ENCODE results near the gene MTHFSD. TPM values are rescaled to one million over a fixed set of nuclear protein-coding genes. Genes with fewer than 3 reads are reported as not detected.

Gene MTHFSD
- total RNA-seq, 3 donors from 2014 or later, result 15.8 to 30.2 (median 27.7) TPM

DNA sequence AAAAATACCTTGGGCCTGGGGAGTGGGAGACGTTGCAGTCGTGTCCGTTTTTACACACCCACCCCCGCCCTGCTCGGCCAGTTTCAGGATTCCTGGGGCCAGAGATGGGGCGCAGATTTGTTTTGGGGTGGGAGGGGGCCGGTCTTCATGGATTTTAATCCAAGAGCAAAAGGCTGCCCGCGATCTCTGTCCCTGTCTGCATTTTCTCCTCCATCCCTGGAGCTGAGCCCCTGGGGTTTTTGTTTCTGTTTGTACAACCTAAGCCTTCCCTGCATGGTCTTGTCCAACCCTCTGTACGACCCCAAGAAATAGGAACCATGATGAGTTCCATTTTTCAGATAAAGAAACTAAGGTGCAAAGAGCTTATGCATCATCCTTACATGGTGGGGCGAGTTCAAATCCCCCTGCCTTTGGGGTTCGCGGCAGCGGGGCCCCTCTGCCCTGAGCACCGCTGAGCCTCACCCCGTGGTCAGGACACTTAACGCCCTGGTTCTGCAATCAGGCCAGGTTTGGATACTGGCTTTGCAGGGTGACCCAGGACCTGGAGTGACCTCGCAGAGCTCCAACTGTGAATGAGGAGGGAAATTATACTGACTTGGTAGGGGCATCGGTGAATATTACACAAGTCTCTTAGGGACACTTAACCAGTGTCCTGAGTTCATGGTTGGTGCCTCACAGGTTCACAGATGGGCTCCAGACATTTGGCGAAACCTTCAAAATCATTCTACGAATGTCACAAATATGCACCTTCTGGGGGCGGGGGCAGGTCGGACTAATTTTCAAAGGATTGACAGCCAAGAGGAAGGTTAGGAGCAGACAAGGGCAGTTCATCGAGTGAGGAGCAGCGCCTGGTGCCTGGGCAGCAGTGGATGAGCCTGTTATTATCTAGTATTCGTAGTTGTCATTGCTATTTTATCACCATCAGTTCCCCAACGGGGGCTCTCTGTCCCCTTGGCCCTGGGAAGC, 48.9 kb downstream of the MTHFSD start:
- Histone ChIP-seq H3K4me1 (peaks cover 14 to 21% of the 10 kb centered on the region in 2 donors), H3K27ac (no peak overlapping the region), H3K9me3 (no peaks in the 10 kb centered on the region), H3K36me3 (no peaks in the 10 kb centered on the region), H3K4me3 (peak overlapping the region in 1 of 3 donors; percentile 58), H3K27me3 (peaks cover 22 to 99% of the 10 kb centered on the region in 2 donors)
- intact Hi-C loops (cut with DNase I; ENCODE audit: low total_unique reads), result no loop called here
- no peak for DNase-seq (ENCODE audit: low spot score in 2 of 2)
- TF ChIP-seq POLR2AphosphoS5 (IDR thresholded peaks at IDR 0.05) (no peak), POLR2A (IDR thresholded peaks at IDR 0.05) (no peak)
- TF ChIP-seq, protein P1, sequence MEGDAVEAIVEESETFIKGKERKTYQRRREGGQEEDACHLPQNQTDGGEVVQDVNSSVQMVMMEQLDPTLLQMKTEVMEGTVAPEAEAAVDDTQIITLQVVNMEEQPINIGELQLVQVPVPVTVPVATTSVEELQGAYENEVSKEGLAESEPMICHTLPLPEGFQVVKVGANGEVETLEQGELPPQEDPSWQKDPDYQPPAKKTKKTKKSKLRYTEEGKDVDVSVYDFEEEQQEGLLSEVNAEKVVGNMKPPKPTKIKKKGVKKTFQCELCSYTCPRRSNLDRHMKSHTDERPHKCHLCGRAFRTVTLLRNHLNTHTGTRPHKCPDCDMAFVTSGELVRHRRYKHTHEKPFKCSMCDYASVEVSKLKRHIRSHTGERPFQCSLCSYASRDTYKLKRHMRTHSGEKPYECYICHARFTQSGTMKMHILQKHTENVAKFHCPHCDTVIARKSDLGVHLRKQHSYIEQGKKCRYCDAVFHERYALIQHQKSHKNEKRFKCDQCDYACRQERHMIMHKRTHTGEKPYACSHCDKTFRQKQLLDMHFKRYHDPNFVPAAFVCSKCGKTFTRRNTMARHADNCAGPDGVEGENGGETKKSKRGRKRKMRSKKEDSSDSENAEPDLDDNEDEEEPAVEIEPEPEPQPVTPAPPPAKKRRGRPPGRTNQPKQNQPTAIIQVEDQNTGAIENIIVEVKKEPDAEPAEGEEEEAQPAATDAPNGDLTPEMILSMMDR (IDR thresholded peaks at IDR 0.05), result no peak

DNA sequence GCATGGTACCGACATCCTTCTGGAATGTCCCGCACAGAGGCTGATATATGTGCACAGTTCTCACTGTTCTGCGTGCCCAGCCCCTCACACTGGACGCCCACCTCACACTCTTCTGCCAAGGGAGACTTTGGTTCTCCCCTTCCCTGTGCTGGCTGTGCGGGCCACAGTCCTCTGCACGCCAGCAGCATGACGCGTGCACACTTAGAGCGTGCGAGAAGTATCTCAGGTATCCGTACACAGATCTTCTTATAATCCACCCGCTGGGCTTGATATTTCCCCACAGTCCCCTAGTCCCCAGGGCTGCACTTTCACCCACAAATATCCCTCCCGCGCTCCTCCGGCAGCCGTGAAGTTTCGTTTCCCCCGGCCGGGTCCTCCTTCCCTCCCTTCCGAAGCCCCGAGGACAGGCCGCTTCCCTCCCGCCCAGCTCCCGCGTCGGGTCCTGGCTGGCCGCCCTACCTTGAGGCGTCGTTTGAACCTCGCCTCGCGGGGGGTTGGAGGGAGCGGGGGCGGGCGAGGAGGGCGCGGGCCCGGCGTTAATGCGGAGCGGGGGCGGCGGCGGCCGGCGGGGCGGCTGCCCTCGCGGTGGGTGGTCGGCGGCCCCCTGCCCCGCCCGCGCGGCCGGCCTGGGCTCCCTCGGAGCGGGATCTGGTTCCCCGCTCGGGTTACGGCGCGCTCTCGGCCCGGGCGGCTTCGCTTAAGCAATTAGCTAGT, 49.7 kb downstream of the MTHFSD start:
- no peak for DNase-seq (ENCODE audit: low spot score in 2 of 2)
- intact Hi-C loops (cut with DNase I; ENCODE audit: low total_unique reads), result no loop called here
- Histone ChIP-seq H3K4me3 (peak overlapping the region in 1 of 3 donors; percentile 58), H3K9me3 (no peaks in the 10 kb centered on the region), H3K27ac (no peak overlapping the region), H3K36me3 (no peaks in the 10 kb centered on the region), H3K4me1 (peaks cover 14 to 21% of the 10 kb centered on the region in 2 donors), H3K27me3 (peaks cover 20 to 99% of the 10 kb centered on the region in 2 donors)
- no peak for TF ChIP-seq POLR2AphosphoS5 (IDR thresholded peaks at IDR 0.05)
- TF ChIP-seq POLR2A (IDR thresholded peaks at IDR 0.05), result no peak
- TF ChIP-seq, protein P1 (IDR thresholded peaks at IDR 0.05), result no peak

DNA sequence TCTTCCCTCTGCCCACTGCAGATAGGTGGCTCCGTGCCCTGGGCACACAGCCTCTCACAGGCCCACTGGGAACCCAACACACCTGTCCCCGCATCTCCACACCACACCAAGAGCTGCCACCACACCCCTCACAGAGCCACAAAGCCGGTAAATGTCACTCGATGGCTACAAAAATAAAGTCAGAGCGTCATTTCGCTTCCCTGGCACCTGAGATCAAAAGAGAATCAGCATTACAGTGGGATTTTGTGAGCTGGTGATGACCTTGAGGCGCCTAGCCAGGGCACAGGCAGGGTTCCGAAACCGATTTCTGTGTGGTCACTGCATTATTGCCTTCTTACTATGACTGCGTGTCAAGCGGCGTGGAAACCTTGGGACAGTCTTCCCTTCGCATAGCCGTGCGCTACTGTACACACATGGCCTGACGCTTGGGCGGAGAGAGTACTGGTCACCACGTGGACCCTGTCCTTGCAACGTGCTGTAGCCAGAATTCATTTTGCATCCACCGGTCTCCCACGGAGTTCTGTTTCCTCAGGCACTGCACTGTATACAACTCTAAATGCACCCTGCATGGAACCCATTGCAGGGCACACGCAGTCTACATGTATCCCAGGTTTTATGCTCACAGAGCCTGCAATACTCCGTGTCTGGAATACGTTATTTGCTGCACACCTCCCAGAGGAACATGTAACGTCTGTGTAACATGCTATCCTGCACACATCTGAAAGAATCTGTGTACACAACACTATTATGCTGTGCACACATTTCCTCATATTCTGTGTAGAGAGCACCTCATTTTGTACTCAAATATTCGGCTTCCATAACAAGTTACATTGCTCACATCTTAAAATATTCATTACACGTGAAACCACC, 50.5 kb downstream of the MTHFSD start:
- intact Hi-C loops (cut with DNase I; ENCODE audit: low total_unique reads), result no loop called here
- Histone ChIP-seq H3K27me3 (peaks cover 20 to 99% of the 10 kb centered on the region in 2 donors), H3K36me3 (no peaks in the 10 kb centered on the region), H3K9me3 (no peaks in the 10 kb centered on the region), H3K27ac (no peak overlapping the region), H3K4me3 (peak overlapping the region in 1 of 3 donors; percentile 58), H3K4me1 (peaks cover 13 to 14% of the 10 kb centered on the region in 2 donors)
- DNase-seq (ENCODE audit: low spot score in 2 of 2), result no peak
- TF ChIP-seq, protein P1 (IDR thresholded peaks at IDR 0.05), result no peak
- TF ChIP-seq POLR2A (IDR thresholded peaks at IDR 0.05), result no peak
- TF ChIP-seq POLR2AphosphoS5 (IDR thresholded peaks at IDR 0.05), result no peak

DNA sequence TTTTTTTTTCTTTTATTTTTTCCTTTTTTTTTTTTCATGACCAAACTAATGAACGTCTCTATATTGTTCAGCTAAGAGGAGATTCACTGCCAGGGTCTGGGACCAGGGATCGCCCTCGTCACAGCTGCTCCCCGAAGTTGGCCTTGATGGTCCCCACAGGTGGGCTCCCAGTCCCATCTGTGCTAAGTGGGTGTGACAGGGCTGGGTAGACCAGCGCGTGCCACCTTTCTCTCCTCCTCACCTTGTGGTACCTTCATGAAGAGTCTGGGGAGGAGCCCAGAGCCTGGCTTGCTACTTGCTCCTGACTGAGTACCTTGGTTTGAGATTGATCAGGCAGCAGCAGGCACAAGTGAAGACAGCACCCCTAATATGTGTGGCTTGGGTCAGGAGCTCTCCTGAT, 51.2 kb downstream of the MTHFSD start:
- Histone ChIP-seq H3K4me1 (peaks cover 12 to 13% of the 10 kb centered on the region in 2 donors), H3K27me3 (peaks cover 20 to 99% of the 10 kb centered on the region in 2 donors), H3K27ac (no peak overlapping the region), H3K4me3 (no peak overlapping the region), H3K9me3 (no peaks in the 10 kb centered on the region), H3K36me3 (no peaks in the 10 kb centered on the region)
- intact Hi-C loops (cut with DNase I; ENCODE audit: low total_unique reads), result no loop called here
- no peak for DNase-seq (ENCODE audit: low spot score in 2 of 2)
- TF ChIP-seq, protein P1 (IDR thresholded peaks at IDR 0.05), result no peak
- no peak for TF ChIP-seq POLR2AphosphoS5 (IDR thresholded peaks at IDR 0.05)
- no peak for TF ChIP-seq POLR2A (IDR thresholded peaks at IDR 0.05)

Measured in breast epithelium (tissue), 4 donors.